GM12873 (cell line): ENCODE data around the gene HSPA6.

Experiments used
- CTCF ChIP-seq: IDR thresholded peaks from 2 replicates; pipeline ENCODE4 v1.5.1; 2012; ENCODE audit warnings: low read depth, mild to moderate bottlenecking, moderate library complexity, low read length, control low read depth; ENCODE audit not compliant: insufficient read depth; ENCODE audit errors: missing control alignments

The HSPA6 gene

DNA sequence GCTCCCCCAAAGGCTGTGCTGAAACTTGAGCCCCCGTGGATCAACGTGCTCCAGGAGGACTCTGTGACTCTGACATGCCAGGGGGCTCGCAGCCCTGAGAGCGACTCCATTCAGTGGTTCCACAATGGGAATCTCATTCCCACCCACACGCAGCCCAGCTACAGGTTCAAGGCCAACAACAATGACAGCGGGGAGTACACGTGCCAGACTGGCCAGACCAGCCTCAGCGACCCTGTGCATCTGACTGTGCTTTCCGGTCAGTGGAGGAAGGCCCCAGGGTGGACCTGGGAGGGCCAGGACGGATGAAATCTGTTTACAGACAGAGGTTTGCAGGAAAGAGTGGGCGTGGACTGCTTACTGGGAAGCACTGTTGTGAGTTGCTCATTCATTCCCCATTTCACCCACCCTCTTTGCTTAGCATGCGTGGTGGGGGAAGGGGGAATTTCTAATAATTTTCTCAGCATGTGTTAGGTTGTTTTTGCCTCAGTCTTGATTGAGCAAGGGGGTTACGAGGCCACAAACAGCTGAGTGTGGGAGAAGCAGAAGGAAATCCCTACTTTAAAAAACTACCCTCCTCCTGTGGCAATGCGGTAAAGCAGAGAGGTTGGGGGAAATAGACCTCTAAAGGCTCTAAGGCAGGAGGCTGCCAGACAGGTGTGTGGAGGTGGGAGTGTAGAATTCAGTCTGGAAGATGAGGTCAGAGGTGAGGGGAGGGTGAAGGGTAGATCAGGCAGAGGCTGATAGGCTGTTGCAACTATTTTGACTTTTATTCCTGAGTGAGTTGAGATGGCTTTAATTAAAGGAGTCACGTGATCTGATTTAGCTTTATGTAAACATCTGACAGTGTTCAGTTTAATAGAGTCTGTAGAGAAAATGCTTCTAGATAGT is 17.8 kb upstream of the HSPA6 start:
- no peak for TF ChIP-seq CTCF

DNA sequence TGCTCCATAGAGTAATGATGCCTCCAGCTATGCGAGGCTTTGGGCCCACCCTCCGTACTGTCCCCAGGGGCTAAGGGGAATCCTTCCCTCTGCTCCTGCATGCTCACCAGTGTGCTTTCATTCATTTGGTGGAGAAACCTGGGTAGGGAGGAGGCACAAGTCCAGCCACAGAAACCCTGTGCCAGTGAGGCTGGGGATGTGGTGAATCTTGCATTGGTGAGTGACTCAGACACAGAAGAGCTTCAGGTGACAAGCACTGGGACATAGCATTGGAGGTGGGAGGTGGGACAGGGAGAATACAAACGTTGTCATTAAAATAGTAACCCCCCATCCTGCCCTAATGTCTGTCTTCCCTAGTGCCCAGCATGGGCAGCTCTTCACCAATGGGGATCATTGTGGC is 13.9 kb upstream of the HSPA6 start:
- TF ChIP-seq CTCF: no peak

DNA sequence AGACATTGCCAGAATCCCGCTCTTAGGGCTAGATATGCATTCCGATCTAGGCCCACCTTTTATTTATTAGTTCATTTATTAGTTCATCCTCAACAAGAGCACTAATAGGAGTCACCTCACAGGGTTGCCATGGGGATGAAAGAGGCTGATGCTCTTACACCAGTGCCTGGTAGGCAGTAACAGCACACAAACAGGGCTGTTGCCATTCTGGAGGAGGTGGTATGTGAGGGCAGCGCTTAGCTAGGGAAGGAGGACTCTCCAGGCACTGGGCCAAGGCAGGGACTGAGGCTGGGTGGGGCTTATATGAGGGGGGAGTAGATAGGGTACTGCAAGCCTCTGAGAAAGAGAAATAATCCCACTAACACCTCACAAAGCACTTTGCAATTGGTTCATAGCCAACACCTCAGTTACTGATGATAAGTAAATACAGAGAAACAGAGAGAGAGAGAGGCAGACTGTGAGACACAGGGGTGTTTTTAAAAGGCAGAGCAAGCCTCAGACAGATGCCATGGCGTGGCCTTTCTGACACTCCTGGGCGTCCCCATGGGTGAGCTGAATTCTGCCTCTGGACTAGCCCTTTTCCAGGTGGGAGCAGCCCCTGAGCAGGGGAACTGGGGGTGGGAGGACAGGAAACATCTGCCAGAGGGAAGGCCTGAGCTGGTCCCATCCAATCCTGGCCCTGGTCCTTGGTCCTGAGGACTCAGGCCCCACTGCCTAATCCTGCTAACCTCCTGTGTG is 13.2 kb upstream of the HSPA6 start:
- TF ChIP-seq CTCF: no peak

GRCh38 chr1:161511756-161512060 is 12.6 kb upstream of the HSPA6 start:
- TF ChIP-seq CTCF: no peak

DNA sequence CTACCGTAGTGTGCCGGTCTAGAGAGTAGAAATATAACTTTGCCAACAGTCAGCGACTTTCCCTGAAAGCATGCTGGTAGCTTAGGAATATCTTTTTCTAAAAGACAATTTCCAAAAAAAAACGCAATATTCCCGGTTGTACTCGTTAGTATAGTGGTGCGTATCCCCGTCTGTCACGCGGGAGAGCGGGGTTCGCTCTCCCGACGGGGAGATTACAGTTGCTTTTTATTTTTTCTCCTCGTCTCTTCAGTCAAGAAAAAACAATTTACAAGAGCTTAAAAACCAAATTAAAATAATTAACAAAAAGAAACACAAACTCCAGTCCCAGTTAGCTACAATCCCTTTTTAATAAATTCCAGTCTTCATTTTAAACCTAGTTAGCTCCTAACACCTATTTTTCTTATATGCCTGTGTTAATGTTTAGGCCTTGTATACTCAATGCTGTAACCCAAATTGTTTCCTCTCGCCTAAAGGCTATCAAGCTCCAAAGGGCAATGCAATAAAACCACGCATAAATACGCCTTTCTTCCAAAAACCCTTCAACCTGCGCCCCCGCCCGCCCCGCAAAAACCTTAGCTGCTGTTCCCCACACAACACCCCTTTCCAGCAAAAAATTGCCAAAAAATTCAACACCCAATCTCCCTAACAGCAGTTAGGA is 7.8 kb downstream of the HSPA6 start:
- TF ChIP-seq CTCF: no peak

DNA sequence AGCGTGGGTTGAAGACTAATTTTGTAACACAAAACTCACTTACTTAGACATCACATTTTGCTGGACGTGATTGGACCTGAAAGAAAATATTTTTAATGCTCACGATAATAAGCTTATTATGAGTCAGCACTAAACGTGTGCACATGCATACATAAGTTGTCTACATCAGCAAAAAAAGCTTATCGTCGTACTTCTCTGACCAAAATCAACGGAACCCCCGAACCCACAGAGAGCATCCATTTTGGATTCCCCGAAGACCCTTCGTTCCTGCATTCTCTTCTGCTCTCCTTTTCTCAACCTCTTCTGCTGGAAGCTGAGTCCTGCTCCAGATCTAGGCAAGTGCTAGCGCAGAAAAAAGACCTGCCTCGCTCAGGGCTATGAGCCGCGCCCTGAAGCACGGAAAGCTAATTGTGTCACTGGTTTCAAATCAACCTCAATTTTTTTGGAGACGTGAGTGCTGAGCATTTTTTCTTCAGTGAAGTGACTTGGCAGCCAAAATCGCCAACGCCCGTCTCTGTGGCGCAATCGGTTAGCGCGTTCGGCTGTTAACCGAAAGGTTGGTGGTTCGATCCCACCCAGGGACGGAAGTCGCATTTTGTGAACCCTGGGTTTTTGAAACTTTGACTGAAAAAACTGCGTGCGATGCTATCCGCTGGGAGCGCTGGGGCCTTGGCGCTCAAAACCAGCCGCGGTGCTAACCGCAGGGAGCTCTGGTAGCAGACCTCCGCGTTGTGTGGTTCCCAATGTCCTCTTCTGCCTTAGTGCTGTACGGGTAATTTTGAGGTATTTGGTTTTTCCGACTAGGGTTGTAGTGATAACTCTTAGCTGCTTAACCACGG is 15.6 kb downstream of the HSPA6 start:
- peak; percentile 11 for TF ChIP-seq CTCF
